ENCODE measurements around the gene OPA1. TPM values are rescaled to one million over a fixed set of nuclear protein-coding genes. Genes with fewer than 3 reads are reported as not detected.

The OPA1 gene
- total RNA-seq, 2 experiments from 2014 or later, result 43.2 to 57.3 TPM

- no peak for TF ChIP-seq EZH2phosphoT487 (IDR thresholded peaks at IDR 0.05; ENCODE audit: borderline replicate concordance, low read depth, low read length)
- no peak for TF ChIP-seq CTCF (conservative IDR thresholded peaks at IDR 0.05; ENCODE audit: low read length)
- Histone ChIP-seq H4K20me1 (ENCODE audit: insufficient read depth, low read length) (no peaks in the 10 kb centered on the region), H2AFZ (ENCODE audit: low read length) (no peak overlapping the region), H3K4me2 (ENCODE audit: low read length) (no peak overlapping the region), H3K9me2 (ENCODE audit: insufficient read depth, low read length) (no peaks in the 10 kb centered on the region), H3K36me3 (ENCODE audit: insufficient read depth, low read length) (no peaks in the 10 kb centered on the region), H3K79me2 (ENCODE audit: insufficient read depth, low read depth, low read length) (no peaks in the 10 kb centered on the region), H3K9me3 (ENCODE audit: low read length) (no peaks in the 10 kb centered on the region), H3K4me1 (ENCODE audit: insufficient read depth, low read length, poor library complexity, severe bottlenecking) (no peaks in the 10 kb centered on the region), H3K4me3 (ENCODE audit: low read depth, low read length, poor library complexity, severe bottlenecking) (no peak overlapping the region), H3K27ac (ENCODE audit: low read depth, low read length, poor library complexity, severe bottlenecking) (no peak overlapping the region)
- POLR2A ChIA-PET, result interaction anchor here (0.8 kb wide), 1 partner anchor 43 kb away, joined by 3 read pairs; no protein-coding TSS in a partner anchor
- intact Hi-C loops (cut with micrococcal nuclease; ENCODE audit: unreplicated experiment), result no loop called here
- CTCF ChIA-PET (ENCODE audit: unreplicated experiment), result no interaction called here
- DNase-seq (ENCODE audit: low spot score), result no peak
- no TSS peak for BruUV-seq (replicated peaks)
Measured at GRCh38 chr3:193708270-193708669, 115.3 kb downstream of the OPA1 start.

- H3K27ac ChIP-seq (ENCODE audit: low read depth, low read length, poor library complexity, severe bottlenecking), result no peak overlapping the region
- no peak overlapping the region for H3K4me2 ChIP-seq (ENCODE audit: low read length)
- ChIA-PET CTCF (ENCODE audit: unreplicated experiment) (no interaction called here), POLR2A (no interaction called here)
- no peaks in the 10 kb centered on the region for H3K9me2 ChIP-seq (ENCODE audit: insufficient read depth, low read length)
- no peaks in the 10 kb centered on the region; the same call in 1 of the 2 replicates for H3K36me3 ChIP-seq (ENCODE audit: insufficient read depth, low read length)
- no peak overlapping the region for H3K4me3 ChIP-seq (ENCODE audit: low read depth, low read length, poor library complexity, severe bottlenecking)
- no peaks in the 10 kb centered on the region for H3K79me2 ChIP-seq (ENCODE audit: insufficient read depth, low read depth, low read length)
- H3K4me1 ChIP-seq (ENCODE audit: insufficient read depth, low read length, poor library complexity, severe bottlenecking), result no peaks in the 10 kb centered on the region
- no TSS peak for BruUV-seq (replicated peaks)
- no peak overlapping the region for H2AFZ ChIP-seq (ENCODE audit: low read length)
- intact Hi-C loops (cut with micrococcal nuclease; ENCODE audit: unreplicated experiment), result no loop called here
- TF ChIP-seq EZH2phosphoT487 (IDR thresholded peaks at IDR 0.05; ENCODE audit: borderline replicate concordance, low read depth, low read length) (no peak), CTCF (conservative IDR thresholded peaks at IDR 0.05; ENCODE audit: low read length) (no peak)
- DNase-seq (ENCODE audit: low spot score), result no peak
- H4K20me1 ChIP-seq (ENCODE audit: insufficient read depth, low read length), result no peaks in the 10 kb centered on the region
- H3K9me3 ChIP-seq (ENCODE audit: low read length), result peaks cover 21% of the 10 kb centered on the region; the same call in 1 of the 2 replicates
Measured at GRCh38 chr3:193710286-193711165, 117.5 kb downstream of the OPA1 start.

- Histone ChIP-seq H3K4me1 (ENCODE audit: insufficient read depth, low read length, poor library complexity, severe bottlenecking) (peaks cover 2% of the 10 kb centered on the region), H3K4me3 (ENCODE audit: low read depth, low read length, poor library complexity, severe bottlenecking) (no peak overlapping the region), H3K4me2 (ENCODE audit: low read length) (no peak overlapping the region), H3K79me2 (ENCODE audit: insufficient read depth, low read depth, low read length) (no peaks in the 10 kb centered on the region), H4K20me1 (ENCODE audit: insufficient read depth, low read length) (no peaks in the 10 kb centered on the region), H2AFZ (ENCODE audit: low read length) (no peak overlapping the region), H3K27ac (ENCODE audit: low read depth, low read length, poor library complexity, severe bottlenecking) (no peak overlapping the region), H3K9me3 (ENCODE audit: low read length) (peaks cover 26% of the 10 kb centered on the region; the same call in 1 of the 2 replicates), H3K36me3 (ENCODE audit: insufficient read depth, low read length) (no peaks in the 10 kb centered on the region; the same call in 1 of the 2 replicates), H3K9me2 (ENCODE audit: insufficient read depth, low read length) (no peaks in the 10 kb centered on the region)
- no peak for DNase-seq (ENCODE audit: low spot score)
- intact Hi-C loops (cut with micrococcal nuclease; ENCODE audit: unreplicated experiment), result no loop called here
- ChIA-PET CTCF (ENCODE audit: unreplicated experiment) (no interaction called here), POLR2A (no interaction called here)
- BruUV-seq (replicated peaks), result no TSS peak
- no peak for TF ChIP-seq EZH2phosphoT487 (IDR thresholded peaks at IDR 0.05; ENCODE audit: borderline replicate concordance, low read depth, low read length)
- TF ChIP-seq CTCF (conservative IDR thresholded peaks at IDR 0.05; ENCODE audit: low read length), result no peak
Measured at GRCh38 chr3:193711166-193711485, 118.1 kb downstream of the OPA1 start.
